ENCODE results near the gene NCOA1.

NCOA1 gene

GRCh38 chr2:24489465-24490180 is 1.4 kb upstream of the NCOA1 start (continued):
- TF ChIP-seq ZNF274 (IDR thresholded peaks at IDR 0.05; ENCODE audit: low read length) (no peak), ZNF274 (tag by site-specific recombination; IDR thresholded peaks at IDR 0.05; ENCODE audit: borderline replicate concordance) (no peak), ZNF133 (tag by site-specific recombination; IDR thresholded peaks at IDR 0.05) (no peak), ZNF341 (tag by site-specific recombination; IDR thresholded peaks at IDR 0.05; ENCODE audit: low read depth) (no peak), ZBTB21 (tag by site-specific recombination; IDR thresholded peaks at IDR 0.05) (no peak), ZNF324 (tag by site-specific recombination; IDR thresholded peaks at IDR 0.05) (no peak), ZNF558 (tag by site-specific recombination; IDR thresholded peaks at IDR 0.05) (no peak), ZNF792 (tag by site-specific recombination; IDR thresholded peaks at IDR 0.05) (no peak), ZNF580 (tag by site-specific recombination; IDR thresholded peaks at IDR 0.05) (no peak), ZNF26 (tag by site-specific recombination; IDR thresholded peaks at IDR 0.05) (no peak), AEBP2 (tag by site-specific recombination; IDR thresholded peaks at IDR 0.05; ENCODE audit: borderline replicate concordance) (no peak), PRDM1 (tag by site-specific recombination; IDR thresholded peaks at IDR 0.05) (no peak), SALL2 (tag by site-specific recombination; IDR thresholded peaks at IDR 0.05; ENCODE audit: borderline replicate concordance) (no peak), ZNF473 (tag by site-specific recombination; IDR thresholded peaks at IDR 0.05) (no peak), ZNF529 (tag by site-specific recombination; IDR thresholded peaks at IDR 0.05; ENCODE audit: insufficient replicate concordance) (no peak), HOXA7 (CRISPR knock-in tag; IDR thresholded peaks at IDR 0.05; ENCODE audit: borderline replicate concordance) (no peak), HIC1 (tag by site-specific recombination; IDR thresholded peaks at IDR 0.05) (no peak), GFI1B (tag by site-specific recombination; IDR thresholded peaks at IDR 0.05) (no peak), KLF9 (tag by site-specific recombination; IDR thresholded peaks at IDR 0.05; ENCODE audit: low read depth) (0 out of 2 replicates have a peak, but pooled peaks have one; percentile 19)
- TF ChIP-seq, protein P1, sequence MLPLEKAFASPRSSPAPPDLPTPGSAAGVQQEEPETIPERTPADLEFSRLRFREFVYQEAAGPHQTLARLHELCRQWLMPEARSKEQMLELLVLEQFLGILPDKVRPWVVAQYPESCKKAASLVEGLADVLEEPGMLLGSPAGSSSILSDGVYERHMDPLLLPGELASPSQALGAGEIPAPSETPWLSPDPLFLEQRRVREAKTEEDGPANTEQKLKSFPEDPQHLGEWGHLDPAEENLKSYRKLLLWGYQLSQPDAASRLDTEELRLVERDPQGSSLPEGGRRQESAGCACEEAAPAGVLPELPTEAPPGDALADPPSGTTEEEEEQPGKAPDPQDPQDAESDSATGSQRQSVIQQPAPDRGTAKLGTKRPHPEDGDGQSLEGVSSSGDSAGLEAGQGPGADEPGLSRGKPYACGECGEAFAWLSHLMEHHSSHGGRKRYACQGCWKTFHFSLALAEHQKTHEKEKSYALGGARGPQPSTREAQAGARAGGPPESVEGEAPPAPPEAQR (tag by site-specific recombination; IDR thresholded peaks at IDR 0.05), result no peak
- TF ChIP-seq, protein P2, sequence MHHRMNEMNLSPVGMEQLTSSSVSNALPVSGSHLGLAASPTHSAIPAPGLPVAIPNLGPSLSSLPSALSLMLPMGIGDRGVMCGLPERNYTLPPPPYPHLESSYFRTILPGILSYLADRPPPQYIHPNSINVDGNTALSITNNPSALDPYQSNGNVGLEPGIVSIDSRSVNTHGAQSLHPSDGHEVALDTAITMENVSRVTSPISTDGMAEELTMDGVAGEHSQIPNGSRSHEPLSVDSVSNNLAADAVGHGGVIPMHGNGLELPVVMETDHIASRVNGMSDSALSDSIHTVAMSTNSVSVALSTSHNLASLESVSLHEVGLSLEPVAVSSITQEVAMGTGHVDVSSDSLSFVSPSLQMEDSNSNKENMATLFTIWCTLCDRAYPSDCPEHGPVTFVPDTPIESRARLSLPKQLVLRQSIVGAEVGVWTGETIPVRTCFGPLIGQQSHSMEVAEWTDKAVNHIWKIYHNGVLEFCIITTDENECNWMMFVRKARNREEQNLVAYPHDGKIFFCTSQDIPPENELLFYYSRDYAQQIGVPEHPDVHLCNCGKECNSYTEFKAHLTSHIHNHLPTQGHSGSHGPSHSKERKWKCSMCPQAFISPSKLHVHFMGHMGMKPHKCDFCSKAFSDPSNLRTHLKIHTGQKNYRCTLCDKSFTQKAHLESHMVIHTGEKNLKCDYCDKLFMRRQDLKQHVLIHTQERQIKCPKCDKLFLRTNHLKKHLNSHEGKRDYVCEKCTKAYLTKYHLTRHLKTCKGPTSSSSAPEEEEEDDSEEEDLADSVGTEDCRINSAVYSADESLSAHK (tag by site-specific recombination; IDR thresholded peaks at IDR 0.05), result 0 out of 2 replicates have a peak, but pooled peaks have one; percentile 29
